PC-3 (cell line): ENCODE results near the gene DDX24. TPM values are rescaled to one million over a fixed set of nuclear protein-coding genes. Genes with fewer than 3 reads are reported as not detected.

Experiments
- ATAC-seq: fragments of 200-7000 bp; cut with Tn5 transposase; 2 replicates; pipeline ENCODE4 v1.9.1; 2020; ENCODE audit warnings: mild to moderate bottlenecking, moderate library complexity
- BruUV-seq: library from RNA; stranded (reverse); fragments of 400-500 nt; replicated peaks from 2 replicates; lab custom pipeline; 2021; lab: Mats Ljungman, UMichigan
- CTCF ChIA-PET: fragments of 300-600 bp; sonication (Branson Sonifier 250); formaldehyde crosslinking; loops from one replicate; lab custom pipeline; 2022; ENCODE audit warnings: antibody characterized with exemption; lab: Charles Lee
- POLR2A ChIA-PET: fragments of 300-600 bp; sonication (Branson Sonifier 250); formaldehyde crosslinking; loops from one replicate; lab custom pipeline; 2022; ENCODE audit warnings: antibody characterized with exemption; ENCODE audit not compliant: unreplicated experiment; lab: Charles Lee
- DNase-seq: peaks from one replicate; pipeline ENCODE4 v3.0.0-alpha.2; 2015
- H2AFZ ChIP-seq: fragments of 300-600 bp; sonication (generic); 2 replicates; pipeline ENCODE4 v1.6.0; 2016; ENCODE audit warnings: antibody characterized with exemption, low read length
- H3F3A ChIP-seq: fragments of 300-600 bp; sonication (generic); one replicate; pipeline ENCODE4 v1.6.0; 2017; ENCODE audit warnings: antibody characterized with exemption, low read length, control low read depth, mild to moderate bottlenecking; ENCODE audit not compliant: unreplicated experiment
- H3K27ac ChIP-seq: fragments of 300-600 bp; sonication (generic); 2 replicates; pipeline ENCODE4 v1.5.1; 2016; ENCODE audit warnings: mild to moderate bottlenecking, low read length
- H3K27me3 ChIP-seq: fragments of 300-600 bp; sonication (generic); 2 replicates; pipeline ENCODE4 v1.6.1; 2016; ENCODE audit warnings: low read length, mixed read lengths
- H3K36me3 ChIP-seq: fragments of 300-600 bp; sonication (generic); 2 replicates; pipeline ENCODE4 v1.6.1; 2016; ENCODE audit warnings: low read depth, mixed run types, low read length, mixed read lengths
- H3K4me1 ChIP-seq: fragments of 300-600 bp; sonication (generic); 2 replicates; pipeline ENCODE4 v1.5.1; 2016; ENCODE audit warnings: low read length; ENCODE audit not compliant: insufficient read depth
- H3K4me2 ChIP-seq: fragments of 300-600 bp; sonication (generic); 2 replicates; pipeline ENCODE4 v1.6.0; 2016; ENCODE audit warnings: low read length
- H3K4me3 ChIP-seq: fragments of 300-600 bp; sonication (generic); 2 replicates; pipeline ENCODE4 v1.5.1; 2016; ENCODE audit warnings: mild to moderate bottlenecking, low read length, mixed read lengths
- H3K79me2 ChIP-seq: fragments of 300-600 bp; sonication (generic); 2 replicates; pipeline ENCODE4 v1.6.1; 2017; ENCODE audit warnings: low read length, mixed read lengths
- H3K9ac ChIP-seq: fragments of 300-600 bp; sonication (generic); 2 replicates; pipeline ENCODE4 v1.6.0; 2016; ENCODE audit warnings: mild to moderate bottlenecking, low read length
- H3K9me2 ChIP-seq: fragments of 300-600 bp; sonication (generic); replicated peaks from 2 replicates; pipeline ENCODE4 v1.6.1; 2016; ENCODE audit warnings: mixed run types, low read length, mixed read lengths
- H3K9me3 ChIP-seq: fragments of 300-600 bp; sonication (generic); 2 replicates; pipeline ENCODE4 v1.6.1; 2016; ENCODE audit warnings: low read length, mixed read lengths
- H4K20me1 ChIP-seq: fragments of 300-600 bp; sonication (generic); 2 replicates; pipeline ENCODE4 v1.6.1; 2016; ENCODE audit warnings: low read length, mixed read lengths
- CTCF ChIP-seq: fragments of 300-600 bp; sonication (generic); conservative IDR thresholded peaks from 2 replicates; pipeline ENCODE4 v1.5.1; 2017; ENCODE audit warnings: antibody characterized with exemption, low read depth, mild to moderate bottlenecking, low read length
- EZH2 ChIP-seq: fragments of 300-600 bp; sonication (generic); IDR thresholded peaks from one replicate; pipeline ENCODE4 v1.6.1; 2017; ENCODE audit warnings: antibody characterized with exemption, mild to moderate bottlenecking, low read length; ENCODE audit not compliant: unreplicated experiment
- EZH2phosphoT487 ChIP-seq: fragments of 300-600 bp; sonication (generic); IDR thresholded peaks from 2 replicates; pipeline ENCODE4 v1.6.1; 2018; ENCODE audit warnings: mild to moderate bottlenecking, antibody characterized with exemption, low read length, borderline replicate concordance
- intact Hi-C: fragments of 100-400 bp; cut with micrococcal nuclease; formaldehyde crosslinking; loops from 2 replicates; pipeline ENCODE4 v1.9.0; 2023
- total RNA-seq: library from RNA; depleted of rRNA; stranded (reverse); fragments of >200 nt; gene quantifications from 2 replicates; pipeline ENCODE4 v1.2.3, GENCODE V29; 2014

Gene DDX24
- total RNA-seq, 1 experiment from 2014 or later, result 120 TPM

DNA sequence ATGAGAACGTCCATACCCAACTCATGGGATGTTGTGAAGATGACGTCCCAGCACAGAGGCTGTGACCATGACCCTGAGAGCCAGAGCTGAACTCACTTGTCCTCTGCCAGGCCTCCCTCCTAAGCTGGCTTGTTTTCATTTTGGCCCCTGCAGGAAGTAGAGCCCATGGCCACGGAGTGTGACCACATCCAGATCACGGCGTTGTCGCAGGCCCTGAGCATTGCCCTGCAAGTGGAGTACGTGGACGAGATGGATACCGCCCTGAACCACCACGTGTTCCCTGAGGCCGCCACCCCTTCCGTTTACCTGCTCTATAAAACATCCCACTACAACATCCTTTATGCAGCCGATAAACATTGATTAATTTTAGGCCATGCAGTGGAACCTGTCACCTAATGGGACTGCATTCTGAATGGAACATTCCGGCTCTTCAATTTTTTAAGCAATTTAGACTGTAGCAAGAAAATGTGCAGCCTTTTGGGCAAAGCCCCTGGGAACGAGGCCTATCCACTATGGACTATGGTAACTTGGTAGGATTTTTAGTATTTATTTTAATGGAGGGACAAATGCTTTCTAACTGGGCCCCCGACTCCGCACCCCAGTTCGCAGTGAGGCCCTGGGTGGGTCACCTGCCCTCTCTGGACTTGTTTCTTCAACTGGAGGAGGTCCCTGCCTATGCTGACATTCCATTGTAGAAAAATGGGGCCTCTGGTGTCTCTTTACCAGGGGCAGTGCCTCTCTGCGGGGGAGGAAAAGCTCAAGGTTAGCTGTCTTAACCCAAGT, 35.2 kb downstream of the DDX24 start:
- DNase-seq, result no peak
- BruUV-seq, result no TSS peak
- no peak for TF ChIP-seq EZH2phosphoT487
- TF ChIP-seq EZH2, result no peak
- no peak for TF ChIP-seq CTCF
- H4K20me1 ChIP-seq, result no peaks in the 10 kb centered on the region
- H2AFZ ChIP-seq, result no peak overlapping the region
- ATAC-seq, result no peak
- H3K4me2 ChIP-seq, result no peak overlapping the region
- ChIA-PET POLR2A (no interaction called here), CTCF (no interaction called here)
- no peak overlapping the region for H3K4me3 ChIP-seq
- H3K9me2 ChIP-seq, result no peaks in the 10 kb centered on the region
- no peaks in the 10 kb centered on the region for H3K27me3 ChIP-seq
- H3K36me3 ChIP-seq, result peaks cover 53% of the 10 kb centered on the region; the same call in 1 of the 2 replicates
- H3K9me3 ChIP-seq, result no peaks in the 10 kb centered on the region
- H3K4me1 ChIP-seq, result no peaks in the 10 kb centered on the region
- intact Hi-C loops, result no loop called here
- H3F3A ChIP-seq, result no peaks in the 10 kb centered on the region
- no peaks in the 10 kb centered on the region for H3K79me2 ChIP-seq
- H3K9ac ChIP-seq, result no peak overlapping the region
- H3K27ac ChIP-seq, result no peak overlapping the region

GRCh38 chr14:94045101-94045500, 35.9 kb downstream of the DDX24 start:
- H3F3A ChIP-seq, result no peaks in the 10 kb centered on the region
- no TSS peak for BruUV-seq
- no peaks in the 10 kb centered on the region for H3K79me2 ChIP-seq
- TF ChIP-seq EZH2 (no peak), EZH2phosphoT487 (no peak), CTCF (no peak)
- H4K20me1 ChIP-seq, result no peaks in the 10 kb centered on the region
- H3K4me2 ChIP-seq, result no peak overlapping the region
- no peak overlapping the region for H2AFZ ChIP-seq
- no peaks in the 10 kb centered on the region for H3K9me3 ChIP-seq
- no peaks in the 10 kb centered on the region for H3K9me2 ChIP-seq
- POLR2A ChIA-PET, result no interaction called here
- CTCF ChIA-PET, result no interaction called here
- H3K9ac ChIP-seq, result no peak overlapping the region
- H3K36me3 ChIP-seq, result peaks cover 47% of the 10 kb centered on the region; the same call in 1 of the 2 replicates
- intact Hi-C loops, result no loop called here
- H3K4me1 ChIP-seq, result no peaks in the 10 kb centered on the region
- no peak overlapping the region for H3K27ac ChIP-seq
- DNase-seq (no peak), ATAC-seq (no peak)
- no peak overlapping the region for H3K4me3 ChIP-seq
- no peaks in the 10 kb centered on the region for H3K27me3 ChIP-seq

GRCh38 chr14:94044476-94045091, 36.4 kb downstream of the DDX24 start:
- H3K4me2 ChIP-seq, result no peak overlapping the region
- BruUV-seq, result no TSS peak
- no peaks in the 10 kb centered on the region for H3K79me2 ChIP-seq
- H2AFZ ChIP-seq, result no peak overlapping the region
- no peak overlapping the region for H3K4me3 ChIP-seq
- ChIA-PET CTCF (no interaction called here), POLR2A (no interaction called here)
- ATAC-seq (no peak), DNase-seq (no peak)
- H3K9me3 ChIP-seq, result no peaks in the 10 kb centered on the region
- H3K4me1 ChIP-seq, result no peaks in the 10 kb centered on the region
- H3K27me3 ChIP-seq, result no peaks in the 10 kb centered on the region
- H3K9me2 ChIP-seq, result no peaks in the 10 kb centered on the region
- H3K27ac ChIP-seq, result no peak overlapping the region
- H3F3A ChIP-seq, result no peaks in the 10 kb centered on the region
- TF ChIP-seq EZH2phosphoT487, result no peak
- TF ChIP-seq CTCF, result no peak
- no peak for TF ChIP-seq EZH2
- no peaks in the 10 kb centered on the region for H4K20me1 ChIP-seq
- intact Hi-C loops, result no loop called here
- H3K36me3 ChIP-seq, result peaks cover 42% of the 10 kb centered on the region; the same call in 1 of the 2 replicates
- H3K9ac ChIP-seq, result no peak overlapping the region
